Measurements from ENCODE around the gene TNIK. TPM values are rescaled to one million over a fixed set of nuclear protein-coding genes. Genes with fewer than 3 reads are reported as not detected.

TNIK gene
- total RNA-seq, 2 donors from 2014 or later: 5.6 to 47.1 TPM

- Histone ChIP-seq H3K36me3 (no peaks in the 10 kb centered on the region), H3K9me3 (no peaks in the 10 kb centered on the region), H3K27ac (no peak overlapping the region), H3K27me3 (replicated peaks; ENCODE audit: insufficient read depth) (no peaks in the 10 kb centered on the region), H3K4me3 (no peak overlapping the region), H3K4me1 (replicated peaks) (no peaks in the 10 kb centered on the region)
- intact Hi-C loops (cut with DNase I): no loop called here
- 92% methylated on average over 2 of the region's 2 CpGs for WGBS
- no peak for DNase-seq (ENCODE audit: low spot score)
- TF ChIP-seq CTCF (IDR thresholded peaks at IDR 0.05) (no peak), POLR2AphosphoS5 (IDR thresholded peaks at IDR 0.05) (no peak), POLR2A (IDR thresholded peaks at IDR 0.05) (no peak)
Measured at GRCh38 chr3:171505822-171506333, 45.7 kb upstream of the TNIK start.

GRCh38 chr3:171504376-171504775, 44.2 kb upstream of the TNIK start:
- H3K27ac ChIP-seq: no peak overlapping the region
- H3K9me3 ChIP-seq: no peaks in the 10 kb centered on the region
- H3K4me1 ChIP-seq (replicated peaks): no peaks in the 10 kb centered on the region
- no peak overlapping the region for H3K4me3 ChIP-seq
- H3K36me3 ChIP-seq: no peaks in the 10 kb centered on the region
- DNase-seq (ENCODE audit: low spot score): no peak
- H3K27me3 ChIP-seq (replicated peaks; ENCODE audit: insufficient read depth): no peaks in the 10 kb centered on the region
- intact Hi-C loops (cut with DNase I): no loop called here
- 50% methylated on average over 2 of the region's 2 CpGs for WGBS
- no peak for TF ChIP-seq CTCF (IDR thresholded peaks at IDR 0.05)
- no peak for TF ChIP-seq POLR2AphosphoS5 (IDR thresholded peaks at IDR 0.05)
- TF ChIP-seq POLR2A (IDR thresholded peaks at IDR 0.05): no peak

- no peak for DNase-seq (ENCODE audit: low spot score)
- no peaks in the 10 kb centered on the region for H3K9me3 ChIP-seq
- no peaks in the 10 kb centered on the region for H3K36me3 ChIP-seq
- no peak for TF ChIP-seq POLR2AphosphoS5 (IDR thresholded peaks at IDR 0.05)
- no peak for TF ChIP-seq CTCF (IDR thresholded peaks at IDR 0.05)
- no peak for TF ChIP-seq POLR2A (IDR thresholded peaks at IDR 0.05)
- intact Hi-C loops (cut with DNase I): no loop called here
- no peaks in the 10 kb centered on the region for H3K27me3 ChIP-seq (replicated peaks; ENCODE audit: insufficient read depth)
- H3K4me1 ChIP-seq (replicated peaks): no peaks in the 10 kb centered on the region
- H3K4me3 ChIP-seq: no peak overlapping the region
- H3K27ac ChIP-seq: no peak overlapping the region
- 42% methylated on average over 1 of the region's 1 CpG for WGBS
Measured at GRCh38 chr3:171503817-171504216, 43.6 kb upstream of the TNIK start.

- Histone ChIP-seq H3K4me1 (replicated peaks) (no peaks in the 10 kb centered on the region), H3K27ac (no peak overlapping the region), H3K4me3 (no peak overlapping the region), H3K36me3 (no peaks in the 10 kb centered on the region), H3K9me3 (no peaks in the 10 kb centered on the region), H3K27me3 (replicated peaks; ENCODE audit: insufficient read depth) (no peaks in the 10 kb centered on the region)
- intact Hi-C loops (cut with DNase I): no loop called here
- TF ChIP-seq POLR2A (IDR thresholded peaks at IDR 0.05) (no peak), CTCF (IDR thresholded peaks at IDR 0.05) (no peak), POLR2AphosphoS5 (IDR thresholded peaks at IDR 0.05) (no peak)
- WGBS: 47% methylated on average over 1 of the region's 1 CpG
- no peak for DNase-seq (ENCODE audit: low spot score)
Measured at GRCh38 chr3:171498921-171499320, 38.7 kb upstream of the TNIK start.

GRCh38 chr3:171497468-171497867, 37.3 kb upstream of the TNIK start:
- H3K27me3 ChIP-seq (replicated peaks; ENCODE audit: insufficient read depth): no peaks in the 10 kb centered on the region
- H3K27ac ChIP-seq: no peak overlapping the region
- WGBS: 97% methylated on average over 1 of the region's 1 CpG
- DNase-seq (ENCODE audit: low spot score): no peak
- intact Hi-C loops (cut with DNase I): no loop called here
- no peak for TF ChIP-seq POLR2A (IDR thresholded peaks at IDR 0.05)
- TF ChIP-seq CTCF (IDR thresholded peaks at IDR 0.05): no peak
- no peak for TF ChIP-seq POLR2AphosphoS5 (IDR thresholded peaks at IDR 0.05)
- H3K4me3 ChIP-seq: no peak overlapping the region
- no peaks in the 10 kb centered on the region for H3K36me3 ChIP-seq
- H3K4me1 ChIP-seq (replicated peaks): no peaks in the 10 kb centered on the region
- H3K9me3 ChIP-seq: no peaks in the 10 kb centered on the region

All from prostate gland (tissue), 2 donors.